GM12892 (cell line): Measurements from ENCODE around the gene CLSTN1.

ENCODE experiments used
- POLR2A ChIP-seq: IDR thresholded peaks from 2 replicates; pipeline ENCODE4 v1.6.1; 2011; ENCODE audit warnings: low read depth, low read length, control low read depth
- POLR2AphosphoS5 ChIP-seq: IDR thresholded peaks from 2 replicates; pipeline ENCODE4 v1.6.1; 2011; ENCODE audit warnings: low read depth, low read length, control low read depth
- TAF1 ChIP-seq: IDR thresholded peaks from 2 replicates; pipeline ENCODE4 v1.6.1; 2011; ENCODE audit warnings: low read depth, mild to moderate bottlenecking, control low read depth, low read length, borderline replicate concordance

- no peak for TF ChIP-seq POLR2AphosphoS5
- TF ChIP-seq POLR2A: no peak
- no peak for TF ChIP-seq TAF1
Observed at GRCh38 chr1:9824702-9825089, 931 bp upstream of the CLSTN1 start.
